H1 (cell line): ENCODE results near the gene CRY1. TPM values are rescaled to one million over a fixed set of nuclear protein-coding genes. Genes with fewer than 3 reads are reported as not detected.

Source experiments
- CTCF ChIA-PET: fragments of 300-600 bp; sonication (Branson Sonifier 250); formaldehyde crosslinking; loops from one replicate; lab custom pipeline; 2021; ENCODE audit not compliant: partially characterized antibody; lab: Charles Lee
- POLR2A ChIA-PET: fragments of 300-600 bp; sonication (Branson Sonifier 250); formaldehyde crosslinking; loops from one replicate; lab custom pipeline; 2021; ENCODE audit warnings: inconsistent platforms; ENCODE audit not compliant: partially characterized antibody; lab: Charles Lee
- DNase-seq, 2 experiments: peaks; one replicate each; pipeline versions ENCODE4 v3.0.0 to v3.0.0-alpha.2; 2010 to 2022; ENCODE audit warnings: low spot score in 2 of 2, low read depth in 1 of 2, mixed read lengths in 1 of 2
- FAIRE-seq: peaks from 2 replicates; lab custom pipeline; 2011; peaks lifted over from hg19 to GRCh38; lab: Jason Lieb, UNC
- H2AFZ ChIP-seq: 2 replicates; pipeline ENCODE4 v1.8.1; 2012; ENCODE audit warnings: low read length, inconsistent platforms
- H2AK5ac ChIP-seq: 2 replicates; pipeline ENCODE4 v1.6.1; 2013; ENCODE audit warnings: low read depth, low read length
- H2BK120ac ChIP-seq: replicated peaks from 2 replicates; pipeline ENCODE3; 2013; ENCODE audit warnings: low read depth, low read length, inconsistent platforms
- H2BK12ac ChIP-seq: 2 replicates; pipeline ENCODE4 v1.6.1; 2013; ENCODE audit warnings: low read depth, low read length
- H2BK15ac ChIP-seq: 2 replicates; pipeline ENCODE4 v1.6.1; 2013; ENCODE audit warnings: low read length
- H2BK20ac ChIP-seq: 2 replicates; pipeline ENCODE4 v1.6.1; 2013; ENCODE audit warnings: low read length
- H2BK5ac ChIP-seq: 2 replicates; pipeline ENCODE4 v1.6.1; 2013; ENCODE audit warnings: low read depth, low read length
- H3K14ac ChIP-seq: 2 replicates; pipeline ENCODE4 v1.6.1; 2013; ENCODE audit warnings: inconsistent platforms; ENCODE audit not compliant: insufficient read length
- H3K18ac ChIP-seq: 2 replicates; pipeline ENCODE4 v1.6.1; 2013; ENCODE audit warnings: low read length; ENCODE audit errors: extremely low read depth
- H3K23ac ChIP-seq: 2 replicates; pipeline ENCODE4 v1.6.1; 2013; ENCODE audit warnings: inconsistent platforms; ENCODE audit not compliant: insufficient read length
- H3K23me2 ChIP-seq: 2 replicates; pipeline ENCODE4 v1.6.1; 2013; ENCODE audit warnings: low read depth, low read length
- H3K27ac ChIP-seq: 2 replicates; pipeline ENCODE4 v1.6.1; 2011; ENCODE audit warnings: low read depth, low read length, inconsistent platforms
- H3K27me3 ChIP-seq, 4 experiments: replicated peaks in 1 of 4; 1 replicate in 1 of 4; 2 replicates in 3 of 4; pipeline versions ENCODE4 v1.6.1 to v1.8.1; 2011 to 2013; ENCODE audit warnings: low read length in 3 of 4, mild to moderate bottlenecking in 3 of 4, inconsistent platforms in 2 of 4, mixed read lengths in 2 of 4, moderate library complexity in 1 of 4; ENCODE audit not compliant: control insufficient read depth in 3 of 4, insufficient read depth in 3 of 4; ENCODE audit errors: extremely low read depth in 1 of 4
- H3K36me3 ChIP-seq, 4 experiments: 2 replicates each; pipeline versions ENCODE4 v1.6.1 to v1.8.1; 2011 to 2013; ENCODE audit warnings: mild to moderate bottlenecking in 4 of 4, low read length in 3 of 4, moderate library complexity in 2 of 4, control low read depth in 1 of 4, inconsistent platforms in 1 of 4; ENCODE audit not compliant: insufficient read depth in 4 of 4, control insufficient read depth in 2 of 4
- H3K4ac ChIP-seq: replicated peaks from 2 replicates; pipeline ENCODE3; 2013; ENCODE audit warnings: low read length, low read depth, mixed read lengths, inconsistent platforms; ENCODE audit not compliant: insufficient read length
- H3K4me1 ChIP-seq, 4 experiments: replicated peaks in 1 of 4; 1 replicate in 1 of 4; 2 replicates in 3 of 4; pipeline versions ENCODE4 v1.6.1 to v1.8.1; 2011 to 2013; ENCODE audit warnings: low read length in 3 of 4, inconsistent platforms in 2 of 4, mixed read lengths in 1 of 4; ENCODE audit not compliant: insufficient read depth in 4 of 4, control insufficient read depth in 3 of 4
- H3K4me2 ChIP-seq, 2 experiments: 2 replicates each; pipeline versions ENCODE4 v1.6.1 to v1.8.1; 2011 to 2013; ENCODE audit warnings: low read depth in 2 of 2, low read length in 2 of 2, control low read depth in 1 of 2, inconsistent platforms in 1 of 2, mild to moderate bottlenecking in 1 of 2; ENCODE audit not compliant: insufficient read depth in 1 of 2
- H3K4me3 ChIP-seq, 4 experiments: fragments of 200-600, 300-600 bp in 1 of 4; sonication (generic), shearing (Covaris generic), sonication (Bioruptor Twin) in 1 of 4; 2 replicates each; pipeline versions ENCODE4 v1.5.1 to v1.8.1; 2011 to 2016; ENCODE audit warnings: low read length in 4 of 4, low read depth in 3 of 4, control low read depth in 2 of 4, inconsistent platforms in 2 of 4, mild to moderate bottlenecking in 2 of 4, mixed read lengths in 1 of 4, moderate library complexity in 1 of 4; ENCODE audit not compliant: insufficient read depth in 2 of 4; ENCODE audit errors: extremely low read depth in 1 of 4
- H3K56ac ChIP-seq: replicated peaks from 2 replicates; pipeline ENCODE3; 2013; ENCODE audit warnings: low read depth, mild to moderate bottlenecking, mixed read lengths, low read length, inconsistent platforms; ENCODE audit not compliant: insufficient read length
- H3K79me1 ChIP-seq: 2 replicates; pipeline ENCODE4 v1.6.1; 2013; ENCODE audit warnings: low read depth, low read length, control low read depth
- H3K79me2 ChIP-seq, 2 experiments: 2 replicates each; pipeline versions ENCODE4 v1.6.1 to v1.8.1; 2012 to 2013; ENCODE audit warnings: low read length in 2 of 2, mild to moderate bottlenecking in 2 of 2, inconsistent platforms in 1 of 2; ENCODE audit not compliant: insufficient read depth in 2 of 2, control insufficient read depth in 1 of 2
- H3K9ac ChIP-seq, 4 experiments: replicated peaks in 1 of 4; 1 replicate in 1 of 4; 2 replicates in 3 of 4; pipeline versions ENCODE4 v1.6.1 to v1.8.1; 2011 to 2013; ENCODE audit warnings: low read depth in 3 of 4, low read length in 3 of 4, control low read depth in 2 of 4, mild to moderate bottlenecking in 2 of 4, moderate library complexity in 2 of 4, inconsistent platforms in 1 of 4; ENCODE audit errors: extremely low read depth in 1 of 4
- H3K9me3 ChIP-seq, 2 experiments: 2 replicates each; pipeline versions ENCODE4 v1.6.1 to v1.8.1; 2012 to 2013; ENCODE audit warnings: mild to moderate bottlenecking in 2 of 2, moderate library complexity in 2 of 2, control low read depth in 1 of 2, inconsistent platforms in 1 of 2, low read depth in 1 of 2, low read length in 1 of 2, mixed read lengths in 1 of 2; ENCODE audit not compliant: insufficient read depth in 2 of 2
- H4K20me1 ChIP-seq, 2 experiments: replicated peaks in 1 of 2; 2 replicates each; pipeline versions ENCODE3 to v1.8.1; 2011 to 2013; ENCODE audit warnings: inconsistent platforms in 2 of 2, low read length in 2 of 2, mild to moderate bottlenecking in 1 of 2; ENCODE audit not compliant: insufficient read depth in 2 of 2, control insufficient read depth in 1 of 2
- H4K5ac ChIP-seq: 2 replicates; pipeline ENCODE4 v1.6.1; 2013; ENCODE audit warnings: low read length, low read depth, mixed read lengths, inconsistent platforms; ENCODE audit not compliant: insufficient read length
- H4K8ac ChIP-seq: 2 replicates; pipeline ENCODE4 v1.8.0; 2013; ENCODE audit warnings: mild to moderate bottlenecking, moderate library complexity, low read length, inconsistent platforms; ENCODE audit not compliant: insufficient read depth; ENCODE audit errors: extremely low read depth
- H4K91ac ChIP-seq: replicated peaks from 2 replicates; pipeline ENCODE3; 2013; ENCODE audit warnings: low read length, mixed read lengths, inconsistent platforms; ENCODE audit not compliant: insufficient read length
- BACH1 ChIP-seq: IDR thresholded peaks from 2 replicates; pipeline ENCODE4 v1.6.1; 2012; ENCODE audit warnings: low read length, improper control_type of control experiment
- CBX5 ChIP-seq: fragments of 300-800, 300-1000 bp; sonication (generic); IDR thresholded peaks from 2 replicates; pipeline ENCODE4 v1.7.1; 2016; ENCODE audit warnings: antibody characterized with exemption, low read length, low read depth
- HDAC2 ChIP-seq, 2 experiments: fragments of 300-600 bp in 1 of 2; sonication (generic) in 1 of 2; IDR thresholded peaks; 2 replicates each; pipeline ENCODE4 v1.6.1; 2011 to 2012; ENCODE audit warnings: low read depth in 2 of 2, low read length in 2 of 2, mild to moderate bottlenecking in 2 of 2, moderate library complexity in 2 of 2, borderline replicate concordance in 1 of 2, inconsistent platforms in 1 of 2
- KDM4A ChIP-seq: IDR thresholded peaks from one replicate; pipeline ENCODE4 v1.7.1; 2012; ENCODE audit warnings: low read depth, mild to moderate bottlenecking, moderate library complexity, low read length, inconsistent platforms; ENCODE audit not compliant: severe bottlenecking
- RAD21 ChIP-seq, 2 experiments: IDR thresholded peaks in 1 of 2; conservative IDR thresholded peaks in 1 of 2; 2 replicates each; pipeline ENCODE4 v1.6.1; 2011; ENCODE audit warnings: low read depth in 2 of 2, low read length in 2 of 2, improper control_type of control experiment in 1 of 2, inconsistent platforms in 1 of 2, mild to moderate bottlenecking in 1 of 2, moderate library complexity in 1 of 2
- RXRA ChIP-seq: IDR thresholded peaks from 2 replicates; pipeline ENCODE4 v1.6.1; 2011; ENCODE audit warnings: low read depth, mild to moderate bottlenecking, low read length, moderate library complexity; ENCODE audit not compliant: insufficient read depth
- SAP30 ChIP-seq: fragments of 300-600 bp; sonication (generic); IDR thresholded peaks from 2 replicates; pipeline ENCODE4 v1.7.1; 2012; ENCODE audit warnings: low read length, moderate library complexity, mild to moderate bottlenecking, inconsistent platforms; ENCODE audit not compliant: insufficient read depth, insufficient replicate concordance
- SP2 ChIP-seq: IDR thresholded peaks from 2 replicates; pipeline ENCODE4 v1.6.1; 2012; ENCODE audit warnings: mild to moderate bottlenecking, low read length, inconsistent platforms
- TBP ChIP-seq: IDR thresholded peaks from 2 replicates; pipeline ENCODE4 v1.6.1; 2011; ENCODE audit warnings: low read depth, low read length, improper control_type of control experiment
- TEAD4 ChIP-seq: IDR thresholded peaks from 2 replicates; pipeline ENCODE4 v1.6.1; 2012; ENCODE audit warnings: low read depth, low read length, inconsistent platforms, mixed read lengths
- WGBS, 2 experiments: shearing (Covaris generic) in 1 of 2; methylation state at CpG; one replicate each; pipeline versions ENCODE4 v1.1.6 to v1.1.7; 2013 to 2015; ENCODE audit warnings: low lambda C conversion rate in 2 of 2, mixed read lengths in 2 of 2, inconsistent platforms in 1 of 2, low coverage in 1 of 2, missing lambda C conversion rate in 1 of 2; ENCODE audit not compliant: insufficient replicate concordance in 2 of 2, insufficient coverage in 1 of 2, insufficient read length in 1 of 2; ENCODE audit errors: extremely low coverage in 1 of 2, missing lambda C conversion rate in 1 of 2; 5-methylcytosine and 5-hydroxymethylcytosine counted together
- polyA plus RNA-seq, 7 experiments: library from polyadenylated mRNA; depleted of rRNA in 3 of 7; stranded (reverse) in 5 of 7; unstranded in 2 of 7; fragments of >200 nt in 5 of 7; fragments of 200-250 nt in 2 of 7; gene quantifications; 1 replicate in 5 of 7; 2 replicates in 1 of 7; 4 replicates in 1 of 7; pipeline versions ENCODE4 v1.2.1 to v1.2.3, GENCODE V29; 2011 to 2013; ENCODE audit warnings: missing spikeins in 2 of 7, mixed read lengths in 2 of 7
- total RNA-seq: library from RNA; stranded (reverse); fragmentation: NEBNext Ultra II Directional; extraction: Animal tissue kit (Norgen Biotek cat#: 25700); gene quantifications from 2 replicates; pipeline ENCODE4 v1.2.1, GENCODE V29; 2021
- TF ChIP-seq, protein P1 (sequence below), 3 experiments: IDR thresholded peaks; 1 replicate in 2 of 3; 2 replicates in 1 of 3; pipeline versions ENCODE4 v1.5.1 to v1.6.1; 2011; ENCODE audit warnings: low read length in 3 of 3, mild to moderate bottlenecking in 3 of 3, inconsistent platforms in 2 of 3, low read depth in 1 of 3, moderate library complexity in 1 of 3; ENCODE audit not compliant: insufficient read depth in 1 of 3; ENCODE audit errors: control extremely low read depth in 1 of 3

Gene CRY1
- total and polyA plus RNA-seq, 2 of the 8 experiments (the other 6 are each of a cell fraction or from before 2014, with no cell fraction given), result 13.6 to 25.1 TPM

GRCh38 chr12:107011519-107011918, 81.8 kb downstream of the CRY1 start:
- H3K36me3 ChIP-seq, result no peaks in the 10 kb centered on the region
- no peak overlapping the region for H3K23ac ChIP-seq
- H3K4ac ChIP-seq, result no peak overlapping the region
- no peak overlapping the region for H3K18ac ChIP-seq
- H3K27me3 ChIP-seq, result no peaks in the 10 kb centered on the region
- H3K56ac ChIP-seq, result no peak overlapping the region
- no peak overlapping the region for H4K8ac ChIP-seq
- 90% methylated on average over 2 of the region's 2 CpGs; no CpG with 5 or more reads in 1 of the 2 experiments for WGBS, 2 experiments
- no peak overlapping the region for H2BK20ac ChIP-seq
- H2BK5ac ChIP-seq, result no peak overlapping the region
- H2AFZ ChIP-seq, result no peak overlapping the region
- FAIRE-seq (no peak), DNase-seq (no peak)
- no peaks in the 10 kb centered on the region for H3K9me3 ChIP-seq
- no peak overlapping the region for H4K5ac ChIP-seq
- H3K9ac ChIP-seq, result no peak overlapping the region
- no peaks in the 10 kb centered on the region for H3K4me1 ChIP-seq
- no peak overlapping the region for H2AK5ac ChIP-seq
- H2BK12ac ChIP-seq, result no peak overlapping the region
- no peak overlapping the region for H2BK120ac ChIP-seq
- no peaks in the 10 kb centered on the region for H3K79me1 ChIP-seq
- H3K79me2 ChIP-seq, result no peaks in the 10 kb centered on the region
- H4K20me1 ChIP-seq, result no peaks in the 10 kb centered on the region
- H2BK15ac ChIP-seq, result no peak overlapping the region
- H3K4me2 ChIP-seq, result no peak overlapping the region
- no peak overlapping the region for H3K14ac ChIP-seq
- no peak overlapping the region for H3K27ac ChIP-seq
- no peak overlapping the region for H4K91ac ChIP-seq
- POLR2A ChIA-PET, result interaction anchor here (1.2 to 1.4 kb wide), 2 partner anchors 7 to 11 kb away, joined by 3 read pairs; no protein-coding TSS in a partner anchor
- no peak overlapping the region for H3K4me3 ChIP-seq
- H3K23me2 ChIP-seq, result no peaks in the 10 kb centered on the region
- CTCF ChIA-PET, result interaction anchor here (0.7 to 1.5 kb wide), 3 partner anchors 14 to 240 kb away, joined by 3 to 5 read pairs (median 3); no protein-coding TSS in a partner anchor
- TF ChIP-seq, protein P1, sequence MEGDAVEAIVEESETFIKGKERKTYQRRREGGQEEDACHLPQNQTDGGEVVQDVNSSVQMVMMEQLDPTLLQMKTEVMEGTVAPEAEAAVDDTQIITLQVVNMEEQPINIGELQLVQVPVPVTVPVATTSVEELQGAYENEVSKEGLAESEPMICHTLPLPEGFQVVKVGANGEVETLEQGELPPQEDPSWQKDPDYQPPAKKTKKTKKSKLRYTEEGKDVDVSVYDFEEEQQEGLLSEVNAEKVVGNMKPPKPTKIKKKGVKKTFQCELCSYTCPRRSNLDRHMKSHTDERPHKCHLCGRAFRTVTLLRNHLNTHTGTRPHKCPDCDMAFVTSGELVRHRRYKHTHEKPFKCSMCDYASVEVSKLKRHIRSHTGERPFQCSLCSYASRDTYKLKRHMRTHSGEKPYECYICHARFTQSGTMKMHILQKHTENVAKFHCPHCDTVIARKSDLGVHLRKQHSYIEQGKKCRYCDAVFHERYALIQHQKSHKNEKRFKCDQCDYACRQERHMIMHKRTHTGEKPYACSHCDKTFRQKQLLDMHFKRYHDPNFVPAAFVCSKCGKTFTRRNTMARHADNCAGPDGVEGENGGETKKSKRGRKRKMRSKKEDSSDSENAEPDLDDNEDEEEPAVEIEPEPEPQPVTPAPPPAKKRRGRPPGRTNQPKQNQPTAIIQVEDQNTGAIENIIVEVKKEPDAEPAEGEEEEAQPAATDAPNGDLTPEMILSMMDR (IDR thresholded peaks at IDR 0.05; ENCODE audit: control extremely low read depth in 1 of 3, insufficient read depth in 1 of 3, low read depth in 1 of 3, low read length in 3 of 3), result no peak
- no peak for TF ChIP-seq CBX5
- TF ChIP-seq HDAC2 (IDR thresholded peaks at IDR 0.05; ENCODE audit: borderline replicate concordance in 1 of 2, low read depth in 2 of 2, low read length in 2 of 2), result no peak
- TF ChIP-seq SAP30, result no peak
- no peak for TF ChIP-seq KDM4A
- TF ChIP-seq BACH1, result no peak
- no peak for TF ChIP-seq SP2
- TF ChIP-seq TEAD4, result no peak
- TF ChIP-seq RXRA, result no peak
- no peak for TF ChIP-seq RAD21 (IDR thresholded peaks at IDR 0.05 in 1 of 2, conservative IDR thresholded peaks at IDR 0.05 in 1 of 2; ENCODE audit: low read depth in 2 of 2, low read length in 2 of 2)
- no peak for TF ChIP-seq TBP
